Trophoblast cell (in vitro differentiated cells and primary cell): ENCODE data around the gene NAB2.

Experiments used
- DNase-seq, 2 donors: peaks; one replicate each; pipeline ENCODE4 v3.0.0-alpha.2; 2016
- H2AFZ ChIP-seq: 2 replicates; pipeline ENCODE4 v1.6.1; 2013; ENCODE audit warnings: low read length, moderate library complexity, mild to moderate bottlenecking; ENCODE audit not compliant: insufficient read depth, poor library complexity
- H2AK5ac ChIP-seq: 2 replicates; pipeline ENCODE4 v1.6.1; 2013; ENCODE audit warnings: mild to moderate bottlenecking, low read length
- H2BK120ac ChIP-seq: 2 replicates; pipeline ENCODE4 v1.6.1; 2013; ENCODE audit warnings: low read length, mild to moderate bottlenecking, moderate library complexity; ENCODE audit not compliant: insufficient read depth, poor library complexity
- H2BK12ac ChIP-seq: 2 replicates; pipeline ENCODE4 v1.6.1; 2013; ENCODE audit warnings: mild to moderate bottlenecking, low read length, moderate library complexity
- H2BK5ac ChIP-seq: 2 replicates; pipeline ENCODE4 v1.6.1; 2013; ENCODE audit warnings: low read length, low read depth, moderate library complexity, mild to moderate bottlenecking; ENCODE audit not compliant: poor library complexity
- H3K14ac ChIP-seq: 2 replicates; pipeline ENCODE4 v1.6.1; 2013; ENCODE audit warnings: mild to moderate bottlenecking, low read length
- H3K18ac ChIP-seq: 2 replicates; pipeline ENCODE4 v1.6.1; 2013; ENCODE audit warnings: mild to moderate bottlenecking, low read length
- H3K23ac ChIP-seq: 2 replicates; pipeline ENCODE4 v1.6.1; 2013; ENCODE audit warnings: low read length
- H3K27ac ChIP-seq: 2 replicates; pipeline ENCODE4 v1.5.1; 2013; ENCODE audit warnings: low read depth, mild to moderate bottlenecking, inconsistent platforms, low read length, moderate library complexity
- H3K27me3 ChIP-seq: 2 replicates; pipeline ENCODE4 v1.6.1; 2013; ENCODE audit warnings: inconsistent platforms, mild to moderate bottlenecking, low read length, moderate library complexity; ENCODE audit not compliant: insufficient read depth
- H3K36me3 ChIP-seq, 2 experiments: 1 replicate in 1 of 2; 2 replicates in 1 of 2; pipeline ENCODE4 v1.6.1; 2013; ENCODE audit warnings: low read length in 2 of 2, mild to moderate bottlenecking in 2 of 2, moderate library complexity in 1 of 2; ENCODE audit not compliant: insufficient read depth in 2 of 2, control insufficient read depth in 1 of 2
- H3K4ac ChIP-seq: 2 replicates; pipeline ENCODE4 v1.6.1; 2013; ENCODE audit warnings: low read depth, mild to moderate bottlenecking, low read length, moderate library complexity
- H3K4me1 ChIP-seq, 2 experiments: 1 replicate in 1 of 2; 2 replicates in 1 of 2; pipeline ENCODE4 v1.6.1; 2013; ENCODE audit warnings: low read length in 2 of 2, mild to moderate bottlenecking in 2 of 2, moderate library complexity in 1 of 2; ENCODE audit not compliant: insufficient read depth in 2 of 2, control insufficient read depth in 1 of 2
- H3K4me2 ChIP-seq: 2 replicates; pipeline ENCODE4 v1.6.1; 2013; ENCODE audit warnings: inconsistent platforms, mild to moderate bottlenecking, low read length, moderate library complexity
- H3K4me3 ChIP-seq: 2 replicates; pipeline ENCODE4 v1.5.1; 2013; ENCODE audit warnings: mild to moderate bottlenecking, low read depth, low read length, inconsistent platforms
- H3K79me1 ChIP-seq: one replicate; pipeline ENCODE4 v1.6.1; 2013; ENCODE audit warnings: low read length
- H3K79me2 ChIP-seq: 2 replicates; pipeline ENCODE4 v1.6.1; 2013; ENCODE audit warnings: low read length, mild to moderate bottlenecking; ENCODE audit not compliant: control insufficient read depth, insufficient read depth, poor library complexity
- H3K9ac ChIP-seq: 2 replicates; pipeline ENCODE4 v1.6.1; 2013; ENCODE audit warnings: mild to moderate bottlenecking, low read length
- H3K9me3 ChIP-seq: 2 replicates; pipeline ENCODE4 v1.6.1; 2013; ENCODE audit warnings: low read depth, mild to moderate bottlenecking, control low read depth, inconsistent platforms, low read length; ENCODE audit not compliant: insufficient read depth
- H4K12ac ChIP-seq: 2 replicates; pipeline ENCODE4 v1.6.1; 2013; ENCODE audit warnings: low read depth, mild to moderate bottlenecking, low read length, moderate library complexity
- H4K8ac ChIP-seq: 2 replicates; pipeline ENCODE4 v1.6.1; 2013; ENCODE audit warnings: low read depth, mild to moderate bottlenecking, low read length, moderate library complexity
- H4K91ac ChIP-seq: one replicate; pipeline ENCODE4 v1.6.1; 2013; ENCODE audit warnings: low read depth, mild to moderate bottlenecking, low read length, moderate library complexity
- WGBS: extraction: QIAGEN DNeasy Blood & Tissue Kit; methylation state at CpG from one replicate; pipeline ENCODE4 v1.1.7; 2013; ENCODE audit warnings: missing lambda C conversion rate; ENCODE audit not compliant: insufficient read length, insufficient coverage; ENCODE audit errors: extremely low coverage; 5-methylcytosine and 5-hydroxymethylcytosine counted together

The NAB2 gene

DNA sequence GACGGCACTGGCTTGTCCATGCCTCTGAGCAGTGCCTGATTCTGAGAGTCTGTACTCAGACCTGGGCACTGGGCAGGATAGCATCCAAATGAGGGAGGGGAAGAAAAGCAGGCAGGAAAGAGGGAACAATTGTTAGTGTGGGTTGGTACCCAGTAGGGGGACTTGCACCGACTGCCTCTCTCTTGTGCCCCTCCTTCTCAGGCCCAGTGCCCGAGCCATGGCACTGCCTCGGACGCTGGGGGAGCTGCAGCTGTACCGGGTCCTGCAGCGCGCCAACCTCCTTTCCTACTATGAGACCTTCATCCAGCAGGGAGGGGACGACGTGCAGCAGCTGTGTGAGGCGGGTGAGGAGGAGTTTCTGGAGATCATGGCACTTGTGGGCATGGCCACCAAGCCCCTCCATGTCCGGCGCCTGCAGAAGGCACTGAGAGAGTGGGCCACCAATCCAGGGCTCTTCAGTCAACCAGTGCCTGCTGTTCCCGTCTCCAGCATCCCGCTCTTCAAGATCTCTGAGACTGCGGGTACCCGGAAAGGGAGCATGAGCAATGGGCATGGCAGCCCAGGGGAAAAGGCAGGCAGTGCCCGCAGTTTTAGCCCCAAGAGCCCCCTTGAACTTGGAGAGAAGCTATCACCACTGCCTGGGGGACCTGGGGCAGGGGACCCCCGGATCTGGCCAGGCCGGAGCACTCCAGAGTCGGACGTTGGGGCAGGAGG is 2.2 kb downstream of the NAB2 start:
- Histone ChIP-seq H3K14ac (no peak overlapping the region), H4K91ac (no peak overlapping the region), H3K18ac (peak overlapping the region; percentile 23), H2AK5ac (no peak overlapping the region), H3K36me3 (peaks cover 47 to 49% of the 10 kb centered on the region in 2 experiments), H3K27me3 (no peaks in the 10 kb centered on the region), H3K23ac (no peak overlapping the region), H2BK5ac (no peak overlapping the region), H4K8ac (no peak overlapping the region), H3K4me2 (peak overlapping the region; percentile 74), H2AFZ (no peak overlapping the region), H2BK12ac (no peak overlapping the region), H3K4me3 (no peak overlapping the region), H3K27ac (no peak overlapping the region), H3K4me1 (peaks cover 18 to 27% of the 10 kb centered on the region in 2 experiments), H4K12ac (no peak overlapping the region), H3K9ac (no peak overlapping the region), H3K4ac (peak overlapping the region; percentile 60), H3K9me3 (no peaks in the 10 kb centered on the region), H2BK120ac (no peak overlapping the region), H3K79me2 (peaks cover 24% of the 10 kb centered on the region), H3K79me1 (peaks cover 28% of the 10 kb centered on the region)
- no peak for DNase-seq
- WGBS: no CpG with 5 or more reads among the region's 22 CpGs

- Histone ChIP-seq H4K12ac (no peak overlapping the region), H3K14ac (no peak overlapping the region), H3K23ac (no peak overlapping the region), H3K36me3 (peaks cover 55 to 57% of the 10 kb centered on the region in 2 experiments), H2AFZ (no peak overlapping the region), H3K4me3 (no peak overlapping the region), H3K79me1 (peaks cover 27% of the 10 kb centered on the region), H4K91ac (no peak overlapping the region), H3K4me2 (no peak overlapping the region), H3K27ac (no peak overlapping the region), H3K4me1 (peaks cover 18 to 22% of the 10 kb centered on the region in 2 experiments), H3K9ac (no peak overlapping the region), H4K8ac (no peak overlapping the region), H3K27me3 (no peaks in the 10 kb centered on the region), H3K18ac (no peak overlapping the region), H3K79me2 (peaks cover 22% of the 10 kb centered on the region), H3K4ac (peak overlapping the region; percentile 60), H2BK5ac (no peak overlapping the region), H2BK12ac (no peak overlapping the region), H3K9me3 (peaks cover 2% of the 10 kb centered on the region), H2BK120ac (no peak overlapping the region), H2AK5ac (no peak overlapping the region)
- no peak for DNase-seq
- WGBS: no CpG with 5 or more reads among the region's 25 CpGs
Observed at GRCh38 chr12:57091638-57092528, 3.0 kb downstream of the NAB2 start.

DNA sequence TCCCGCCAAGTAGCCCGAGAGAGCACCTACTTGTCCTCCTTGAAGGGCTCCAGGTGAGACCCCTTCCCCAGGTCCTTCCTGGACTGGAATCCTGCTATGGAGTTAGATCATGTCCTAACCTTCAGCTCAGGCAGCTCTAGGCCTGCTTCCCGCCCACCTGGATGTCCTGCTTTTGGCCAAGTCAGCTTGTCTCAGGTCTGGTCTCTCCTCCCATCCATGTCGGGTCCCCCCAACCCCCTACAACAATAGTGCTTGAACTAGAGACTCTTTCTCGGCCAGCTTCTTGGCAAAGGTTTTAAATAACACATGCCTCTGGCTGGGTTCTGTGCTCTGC is 3.6 kb downstream of the NAB2 start:
- H3K18ac ChIP-seq: no peak overlapping the region
- H3K79me2 ChIP-seq: peaks cover 19% of the 10 kb centered on the region
- no peak overlapping the region for H2BK12ac ChIP-seq
- H3K9ac ChIP-seq: no peak overlapping the region
- no peak overlapping the region for H4K12ac ChIP-seq
- WGBS: no CpG with 5 or more reads among the region's 5 CpGs
- no peak overlapping the region for H3K23ac ChIP-seq
- no peak overlapping the region for H2BK5ac ChIP-seq
- no peak overlapping the region for H3K14ac ChIP-seq
- H3K27me3 ChIP-seq: no peaks in the 10 kb centered on the region
- H3K4me2 ChIP-seq: no peak overlapping the region
- peaks cover 18 to 22% of the 10 kb centered on the region in 2 experiments for H3K4me1 ChIP-seq
- peaks cover 22% of the 10 kb centered on the region for H3K79me1 ChIP-seq
- no peak overlapping the region for H3K4me3 ChIP-seq
- peaks cover 2% of the 10 kb centered on the region for H3K9me3 ChIP-seq
- H2AK5ac ChIP-seq: no peak overlapping the region
- H3K27ac ChIP-seq: no peak overlapping the region
- H4K91ac ChIP-seq: no peak overlapping the region
- H4K8ac ChIP-seq: no peak overlapping the region
- H2AFZ ChIP-seq: no peak overlapping the region
- H2BK120ac ChIP-seq: no peak overlapping the region
- peaks cover 56 to 61% of the 10 kb centered on the region in 2 experiments for H3K36me3 ChIP-seq
- DNase-seq: no peak
- no peak overlapping the region for H3K4ac ChIP-seq

DNA sequence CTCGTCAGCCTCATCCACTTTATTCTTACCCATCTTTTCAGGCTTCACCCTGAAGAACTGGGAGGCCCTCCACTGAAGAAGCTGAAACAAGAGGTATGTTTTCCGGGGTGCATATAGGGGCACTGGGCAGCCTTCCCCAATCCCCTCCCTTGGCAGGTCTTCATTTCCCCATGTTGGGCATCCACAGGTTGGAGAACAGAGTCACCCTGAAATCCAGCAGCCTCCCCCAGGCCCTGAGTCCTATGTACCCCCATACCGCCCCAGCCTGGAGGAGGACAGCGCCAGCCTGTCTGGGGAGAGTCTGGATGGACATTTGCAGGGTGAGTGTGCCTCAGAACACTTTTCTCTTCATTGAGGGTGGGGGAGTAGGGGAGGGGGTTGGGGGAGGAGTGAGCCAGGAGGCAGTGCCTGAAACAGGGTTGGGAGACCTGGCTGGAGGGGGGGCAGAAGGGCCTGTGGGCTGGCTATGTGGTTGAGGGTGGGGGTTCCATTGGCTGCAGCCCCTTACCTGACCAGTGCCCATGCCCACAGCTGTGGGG is 4.0 kb downstream of the NAB2 start:
- no peak overlapping the region for H2AK5ac ChIP-seq
- no peak overlapping the region for H3K4me2 ChIP-seq
- H3K27ac ChIP-seq: peak overlapping the region; percentile 71
- H3K4me3 ChIP-seq: no peak overlapping the region
- no peak overlapping the region for H3K14ac ChIP-seq
- peaks cover 56 to 62% of the 10 kb centered on the region in 2 experiments for H3K36me3 ChIP-seq
- H3K9me3 ChIP-seq: peaks cover 2% of the 10 kb centered on the region
- H3K23ac ChIP-seq: no peak overlapping the region
- WGBS: no CpG with 5 or more reads among the region's 4 CpGs
- H2BK12ac ChIP-seq: no peak overlapping the region
- peaks cover 18 to 22% of the 10 kb centered on the region in 2 experiments for H3K4me1 ChIP-seq
- H2BK120ac ChIP-seq: no peak overlapping the region
- H4K8ac ChIP-seq: no peak overlapping the region
- H3K79me2 ChIP-seq: peaks cover 19% of the 10 kb centered on the region
- no peak overlapping the region for H4K12ac ChIP-seq
- H3K9ac ChIP-seq: peak overlapping the region; percentile 4
- H3K27me3 ChIP-seq: no peaks in the 10 kb centered on the region
- H3K18ac ChIP-seq: no peak overlapping the region
- H2BK5ac ChIP-seq: no peak overlapping the region
- H3K79me1 ChIP-seq: peaks cover 21% of the 10 kb centered on the region
- H3K4ac ChIP-seq: no peak overlapping the region
- H2AFZ ChIP-seq: no peak overlapping the region
- no peak overlapping the region for H4K91ac ChIP-seq
- no peak for DNase-seq
